ENCODE data around the gene PCBP3.

Gene PCBP3

GRCh38 chr21:45981151-45982091, 337.9 kb downstream of the PCBP3 start, which contains the start of gene COL6A1:
TSS of gene COL6A1 (plus strand) at chr21:45981770. CDS start at chr21:45981851, 81 bp downstream.
- Histone ChIP-seq H3K4me3 (ENCODE audit: low read depth in 1 of 2, low read length in 2 of 2) (peak within 1 kb of the TSS in 1 of 2 experiments; percentile 51; a peak in 2 of 4 replicates), H3K9ac (ENCODE audit: low read depth, low read length) (peak within 1 kb of the TSS; percentile 47), H4K20me1 (ENCODE audit: insufficient read depth, low read length) (no peaks in the 10 kb centered on the region), H3K4me2 (ENCODE audit: insufficient read depth, low read length) (peak within 1 kb of the TSS; percentile 65), H3K27me3 (ENCODE audit: insufficient read depth, low read length, poor library complexity) (no peaks in the 10 kb centered on the region), H3K9me3 (ENCODE audit: insufficient read depth, low read length, severe bottlenecking) (no peaks in the 10 kb centered on the region), H3K4me1 (ENCODE audit: insufficient read depth, low read length) (peaks cover 15% of the 10 kb centered on the region), H3K27ac (ENCODE audit: low read length) (peak within 1 kb of the TSS; percentile 27; the same call in 1 of the 2 replicates), H2AFZ (ENCODE audit: low read depth, low read length) (peak within 1 kb of the TSS; percentile 71), H3K36me3 (ENCODE audit: insufficient read depth, low read length) (no peaks in the 10 kb centered on the region), H3K79me2 (ENCODE audit: insufficient read depth, low read length) (no peaks in the 10 kb centered on the region)
- DNase-seq: peak; percentile 80
- no peak for TF ChIP-seq CTCF (IDR thresholded peaks at IDR 0.05; ENCODE audit: borderline replicate concordance, extremely low read depth, low read length, poor library complexity, severe bottlenecking)
- TF ChIP-seq EZH2 (IDR thresholded peaks at IDR 0.05; ENCODE audit: borderline replicate concordance, low read depth, low read length, severe bottlenecking): no peak
- peak; percentile 89 for ATAC-seq (ENCODE audit: insufficient read depth, low read depth)

- Histone ChIP-seq H3K4me2 (ENCODE audit: insufficient read depth, low read length) (peak overlapping the region; percentile 63), H3K9me3 (ENCODE audit: insufficient read depth, low read length, severe bottlenecking) (no peaks in the 10 kb centered on the region), H3K36me3 (ENCODE audit: insufficient read depth, low read length) (no peaks in the 10 kb centered on the region), H3K4me1 (ENCODE audit: insufficient read depth, low read length) (peaks cover 15% of the 10 kb centered on the region), H3K4me3 (ENCODE audit: low read depth in 1 of 2, low read length in 2 of 2) (peak overlapping the region in 1 of 2 experiments; percentile 42; a peak in 1 of 4 replicates), H2AFZ (ENCODE audit: low read depth, low read length) (no peak overlapping the region), H4K20me1 (ENCODE audit: insufficient read depth, low read length) (no peaks in the 10 kb centered on the region), H3K27me3 (ENCODE audit: insufficient read depth, low read length, poor library complexity) (no peaks in the 10 kb centered on the region), H3K9ac (ENCODE audit: low read depth, low read length) (peak overlapping the region; percentile 17; the same call in 1 of the 2 replicates), H3K27ac (ENCODE audit: low read length) (no peak overlapping the region), H3K79me2 (ENCODE audit: insufficient read depth, low read length) (no peaks in the 10 kb centered on the region)
- no peak for DNase-seq
- TF ChIP-seq CTCF (IDR thresholded peaks at IDR 0.05; ENCODE audit: borderline replicate concordance, extremely low read depth, low read length, poor library complexity, severe bottlenecking) (no peak), EZH2 (IDR thresholded peaks at IDR 0.05; ENCODE audit: borderline replicate concordance, low read depth, low read length, severe bottlenecking) (no peak)
- ATAC-seq (ENCODE audit: insufficient read depth, low read depth): no peak
These were observed 338.7 kb downstream of the PCBP3 start for GRCh38 chr21:45982092-45982757.

- Histone ChIP-seq H4K20me1 (ENCODE audit: insufficient read depth, low read length) (no peaks in the 10 kb centered on the region), H3K79me2 (ENCODE audit: insufficient read depth, low read length) (no peaks in the 10 kb centered on the region), H3K4me1 (ENCODE audit: insufficient read depth, low read length) (peaks cover 15% of the 10 kb centered on the region), H3K27me3 (ENCODE audit: insufficient read depth, low read length, poor library complexity) (no peaks in the 10 kb centered on the region), H3K36me3 (ENCODE audit: insufficient read depth, low read length) (no peaks in the 10 kb centered on the region), H2AFZ (ENCODE audit: low read depth, low read length) (no peak overlapping the region), H3K4me2 (ENCODE audit: insufficient read depth, low read length) (no peak overlapping the region), H3K27ac (ENCODE audit: low read length) (no peak overlapping the region), H3K4me3 (ENCODE audit: low read depth in 1 of 2, low read length in 2 of 2) (no peak overlapping the region), H3K9me3 (ENCODE audit: insufficient read depth, low read length, severe bottlenecking) (no peaks in the 10 kb centered on the region), H3K9ac (ENCODE audit: low read depth, low read length) (no peak overlapping the region)
- ATAC-seq (ENCODE audit: insufficient read depth, low read depth): no peak
- TF ChIP-seq EZH2 (IDR thresholded peaks at IDR 0.05; ENCODE audit: borderline replicate concordance, low read depth, low read length, severe bottlenecking) (no peak), CTCF (IDR thresholded peaks at IDR 0.05; ENCODE audit: borderline replicate concordance, extremely low read depth, low read length, poor library complexity, severe bottlenecking) (no peak)
- no peak for DNase-seq
These were observed 339.5 kb downstream of the PCBP3 start for GRCh38 chr21:45982758-45983648.
